Effector memory CD4-positive, alpha-beta T cell (primary cell): ENCODE data around the gene KCNJ1.

ENCODE experiments used
- DNase-seq, 3 donors: peaks; one replicate each; pipeline ENCODE4 v3.0.0-alpha.2; 2020
- H3K27ac ChIP-seq: 2 replicates; pipeline ENCODE4 v1.7.0; 2013; ENCODE audit warnings: mild to moderate bottlenecking, low read length, moderate library complexity; ENCODE audit not compliant: insufficient read depth, poor library complexity, severe bottlenecking
- H3K27me3 ChIP-seq: replicated peaks from 2 replicates; pipeline ENCODE4 v1.7.0; 2013; ENCODE audit warnings: mild to moderate bottlenecking, low read length; ENCODE audit not compliant: insufficient read depth, control insufficient read depth, poor library complexity, severe bottlenecking
- H3K36me3 ChIP-seq: 2 replicates; pipeline ENCODE4 v1.7.0; 2013; ENCODE audit warnings: mild to moderate bottlenecking, low read length, moderate library complexity; ENCODE audit not compliant: control insufficient read depth, insufficient read depth
- H3K4me1 ChIP-seq: 2 replicates; pipeline ENCODE4 v1.7.0; 2013; ENCODE audit warnings: low read length, mild to moderate bottlenecking; ENCODE audit not compliant: control insufficient read depth, insufficient read depth, poor library complexity, severe bottlenecking
- H3K4me3 ChIP-seq: 2 replicates; pipeline ENCODE4 v1.7.0; 2013; ENCODE audit warnings: low read length, low read depth, mild to moderate bottlenecking; ENCODE audit not compliant: insufficient read depth, poor library complexity, severe bottlenecking
- H3K9me3 ChIP-seq: 2 replicates; pipeline ENCODE4 v1.7.0; 2013; ENCODE audit warnings: mild to moderate bottlenecking, low read length, moderate library complexity; ENCODE audit not compliant: control insufficient read depth

Gene KCNJ1

GRCh38 chr11:128789497-128790150 lies 77.5 kb downstream of the KCNJ1 start:
- H3K9me3 ChIP-seq: no peaks in the 10 kb centered on the region
- peaks cover 64% of the 10 kb centered on the region for H3K36me3 ChIP-seq
- H3K27me3 ChIP-seq: no peaks in the 10 kb centered on the region
- no peaks in the 10 kb centered on the region for H3K4me1 ChIP-seq
- no peak overlapping the region for H3K4me3 ChIP-seq
- DNase-seq: no peak
- no peak overlapping the region for H3K27ac ChIP-seq
